Neural progenitor cell (in vitro differentiated cells): Measurements from ENCODE around the gene GCN1. TPM values are rescaled to one million over a fixed set of nuclear protein-coding genes. Genes with fewer than 3 reads are reported as not detected.
A peak's percentile ranks its signal among the peaks of the same experiment; 100 is the strongest.

Experiments used
- DNase-seq: peaks from one replicate; pipeline ENCODE4 v3.0.0-alpha.2; 2016; ENCODE audit warnings: low spot score
- H2AFZ ChIP-seq: fragments of 200-600 bp; sonication (generic); replicated peaks from 2 replicates; pipeline ENCODE4 v1.6.1; 2016; ENCODE audit warnings: antibody characterized with exemption
- H3F3A ChIP-seq: fragments of 200-600 bp; sonication (generic); 2 replicates; pipeline ENCODE4 v1.6.1; 2016; ENCODE audit warnings: antibody characterized with exemption, low read depth
- H3K27ac ChIP-seq: fragments of 200-600 bp; sonication (generic); 2 replicates; pipeline ENCODE4 v1.5.1; 2016; ENCODE audit warnings: mild to moderate bottlenecking
- H3K27me3 ChIP-seq: fragments of 200-600 bp; sonication (generic); 2 replicates; pipeline ENCODE4 v1.6.1; 2016; ENCODE audit warnings: mild to moderate bottlenecking, moderate library complexity
- H3K36me3 ChIP-seq: fragments of 200-600 bp; sonication (generic); 2 replicates; pipeline ENCODE4 v1.5.1; 2016
- H3K4me1 ChIP-seq: fragments of 200-600 bp; sonication (generic); 2 replicates; pipeline ENCODE4 v1.6.1; 2016; ENCODE audit warnings: mixed run types
- H3K4me2 ChIP-seq: fragments of 200-600 bp; sonication (generic); 2 replicates; pipeline ENCODE4 v1.6.1; 2016
- H3K4me3 ChIP-seq: fragments of 200-600 bp; sonication (generic); 2 replicates; pipeline ENCODE4 v1.5.1; 2016
- H3K79me2 ChIP-seq: fragments of 200-600 bp; sonication (generic); 2 replicates; pipeline ENCODE4 v1.6.1; 2016; ENCODE audit warnings: low read depth
- H3K9ac ChIP-seq: fragments of 200-600 bp; sonication (generic); 2 replicates; pipeline ENCODE4 v1.6.1; 2016
- H3K9me3 ChIP-seq: fragments of 200-600 bp; sonication (generic); 2 replicates; pipeline ENCODE4 v1.5.1; 2016; ENCODE audit warnings: low read depth
- H4K20me1 ChIP-seq: fragments of 200-600 bp; sonication (generic); 2 replicates; pipeline ENCODE4 v1.6.1; 2016; ENCODE audit warnings: low read depth
- H3K27ac Mint-ChIP-seq: 3 replicates; pipeline ENCODE4 v1.8.0; 2021; ENCODE audit warnings: mixed read lengths
- H3K27me3 Mint-ChIP-seq: 2 replicates; pipeline ENCODE4 v1.8.0; 2022; ENCODE audit warnings: low read depth, mild to moderate bottlenecking, inconsistent platforms, moderate library complexity, mixed read lengths; ENCODE audit not compliant: insufficient read depth
- H3K36me3 Mint-ChIP-seq: 3 replicates; pipeline ENCODE4 v1.8.0; 2021; ENCODE audit warnings: mixed read lengths
- H3K4me1 Mint-ChIP-seq: 3 replicates; pipeline ENCODE4 v1.8.0; 2021; ENCODE audit warnings: mixed read lengths
- H3K4me3 Mint-ChIP-seq: 3 replicates; pipeline ENCODE4 v1.8.0; 2021; ENCODE audit warnings: mild to moderate bottlenecking, moderate library complexity, mixed read lengths
- H3K9me3 Mint-ChIP-seq: 3 replicates; pipeline ENCODE4 v1.8.0; 2020; ENCODE audit warnings: mixed read lengths
- CTCF ChIP-seq: fragments of 200-600 bp; sonication (generic); IDR thresholded peaks from 2 replicates; pipeline ENCODE4 v1.5.1; 2017; ENCODE audit warnings: antibody characterized with exemption, mild to moderate bottlenecking
- EZH2 ChIP-seq: fragments of 200-600 bp; sonication (generic); IDR thresholded peaks from 2 replicates; pipeline ENCODE4 v1.6.1; 2017; ENCODE audit warnings: antibody characterized with exemption, mild to moderate bottlenecking, moderate library complexity
- EZH2phosphoT487 ChIP-seq: fragments of 200-600 bp; sonication (generic); IDR thresholded peaks from 2 replicates; pipeline ENCODE4 v1.6.1; 2017; ENCODE audit warnings: antibody characterized with exemption
- total RNA-seq: library from RNA; depleted of rRNA; stranded (reverse); fragments of >200 nt; gene quantifications from 2 replicates; pipeline ENCODE4 v1.2.3, GENCODE V29; 2015; ENCODE audit warnings: low replicate concordance

Gene GCN1
- total RNA-seq, 1 donor from 2014 or later, result 60.9 TPM

GRCh38 chr12:120099738-120100137 is 94.8 kb downstream of the GCN1 start:
- H3K4me3 Mint-ChIP-seq, result no peak overlapping the region
- Histone ChIP-seq H3K27ac (no peak overlapping the region), H4K20me1 (peaks cover 11% of the 10 kb centered on the region), H3K27me3 (no peaks in the 10 kb centered on the region), H3K4me2 (no peak overlapping the region), H3K9me3 (no peaks in the 10 kb centered on the region), H3K4me3 (no peak overlapping the region), H2AFZ (no peak overlapping the region), H3K4me1 (peaks cover 8% of the 10 kb centered on the region), H3K79me2 (no peaks in the 10 kb centered on the region), H3F3A (peaks cover 4% of the 10 kb centered on the region), H3K36me3 (no peaks in the 10 kb centered on the region), H3K9ac (no peak overlapping the region)
- no peak for DNase-seq
- H3K9me3 Mint-ChIP-seq, result no peaks in the 10 kb centered on the region
- H3K36me3 Mint-ChIP-seq, result peaks cover 5% of the 10 kb centered on the region
- no peak overlapping the region for H3K27ac Mint-ChIP-seq
- H3K27me3 Mint-ChIP-seq, result peaks cover 3% of the 10 kb centered on the region
- TF ChIP-seq EZH2, result no peak
- H3K4me1 Mint-ChIP-seq, result peaks cover 18% of the 10 kb centered on the region

GRCh38 chr12:120098756-120099470 is 95.6 kb downstream of the GCN1 start:
- H2AFZ ChIP-seq, result no peak overlapping the region
- no peak overlapping the region for H3K9ac ChIP-seq
- H4K20me1 ChIP-seq, result peaks cover 16% of the 10 kb centered on the region
- H3K36me3 ChIP-seq, result no peaks in the 10 kb centered on the region
- H3K4me3 Mint-ChIP-seq, result no peak overlapping the region
- H3K27me3 ChIP-seq, result no peaks in the 10 kb centered on the region
- H3K9me3 ChIP-seq, result no peaks in the 10 kb centered on the region
- H3K4me3 ChIP-seq, result no peak overlapping the region
- H3K4me1 Mint-ChIP-seq, result peaks cover 26% of the 10 kb centered on the region
- H3K27me3 Mint-ChIP-seq, result peaks cover 3% of the 10 kb centered on the region
- H3K79me2 ChIP-seq, result no peaks in the 10 kb centered on the region
- no peaks in the 10 kb centered on the region for H3K9me3 Mint-ChIP-seq
- H3K27ac ChIP-seq, result no peak overlapping the region
- no peak for DNase-seq
- peaks cover 13% of the 10 kb centered on the region for H3F3A ChIP-seq
- peaks cover 4% of the 10 kb centered on the region for H3K36me3 Mint-ChIP-seq
- no peak overlapping the region for H3K4me2 ChIP-seq
- peaks cover 16% of the 10 kb centered on the region for H3K4me1 ChIP-seq
- H3K27ac Mint-ChIP-seq, result no peak overlapping the region
- TF ChIP-seq EZH2 (no peak), CTCF (no peak), EZH2phosphoT487 (no peak)

GRCh38 chr12:120096671-120097202 is 97.8 kb downstream of the GCN1 start:
- Histone ChIP-seq H3K9ac (no peak overlapping the region), H3K9me3 (no peaks in the 10 kb centered on the region), H3K27ac (no peak overlapping the region), H3K36me3 (no peaks in the 10 kb centered on the region), H3K4me3 (no peak overlapping the region), H3K4me2 (no peak overlapping the region), H3K27me3 (no peaks in the 10 kb centered on the region), H4K20me1 (peaks cover 16% of the 10 kb centered on the region), H3K4me1 (peaks cover 32% of the 10 kb centered on the region), H2AFZ (no peak overlapping the region), H3F3A (peaks cover 28% of the 10 kb centered on the region), H3K79me2 (no peaks in the 10 kb centered on the region)
- H3K27ac Mint-ChIP-seq, result peak overlapping the region; percentile 91
- H3K36me3 Mint-ChIP-seq, result peaks cover 2% of the 10 kb centered on the region
- H3K9me3 Mint-ChIP-seq, result no peaks in the 10 kb centered on the region
- peaks cover 43% of the 10 kb centered on the region for H3K4me1 Mint-ChIP-seq
- no peak for DNase-seq
- H3K27me3 Mint-ChIP-seq, result peaks cover 2% of the 10 kb centered on the region
- H3K4me3 Mint-ChIP-seq, result no peak overlapping the region
- TF ChIP-seq CTCF (no peak), EZH2phosphoT487 (no peak), EZH2 (no peak)

- H3K27ac Mint-ChIP-seq, result no peak overlapping the region
- H3K79me2 ChIP-seq, result no peaks in the 10 kb centered on the region
- no peak overlapping the region for H3K27ac ChIP-seq
- no peaks in the 10 kb centered on the region for H3K27me3 ChIP-seq
- H3K36me3 ChIP-seq, result no peaks in the 10 kb centered on the region
- H2AFZ ChIP-seq, result no peak overlapping the region
- DNase-seq, result no peak
- H3K9me3 Mint-ChIP-seq, result no peaks in the 10 kb centered on the region
- peaks cover 7% of the 10 kb centered on the region for H3K36me3 Mint-ChIP-seq
- no peak overlapping the region for H3K4me2 ChIP-seq
- peaks cover 32% of the 10 kb centered on the region for H3K4me1 ChIP-seq
- H3K4me1 Mint-ChIP-seq, result peaks cover 50% of the 10 kb centered on the region
- H3K9me3 ChIP-seq, result no peaks in the 10 kb centered on the region
- no peak overlapping the region for H3K4me3 ChIP-seq
- H4K20me1 ChIP-seq, result peaks cover 15% of the 10 kb centered on the region
- H3F3A ChIP-seq, result peaks cover 28% of the 10 kb centered on the region
- H3K9ac ChIP-seq, result no peak overlapping the region
- no peak for TF ChIP-seq CTCF
- TF ChIP-seq EZH2, result no peak
- H3K27me3 Mint-ChIP-seq, result peaks cover 5% of the 10 kb centered on the region
- no peak overlapping the region for H3K4me3 Mint-ChIP-seq
Measured at GRCh38 chr12:120095736-120096135, 98.8 kb downstream of the GCN1 start.
